Hepatocyte (in vitro differentiated cells): ENCODE measurements around the gene AOPEP.

Source experiments
- EZH2 ChIP-seq: fragments of 200-600 bp; sonication (generic); IDR thresholded peaks from 2 replicates; pipeline ENCODE4 v1.6.1; 2016; ENCODE audit warnings: antibody characterized with exemption, mild to moderate bottlenecking, borderline replicate concordance
- TF ChIP-seq, protein P1 (sequence below): fragments of 200-600 bp; sonication (generic); IDR thresholded peaks from 2 replicates; pipeline ENCODE4 v1.5.1; 2016; ENCODE audit warnings: antibody characterized with exemption, mild to moderate bottlenecking; ENCODE audit not compliant: poor library complexity

DNA sequence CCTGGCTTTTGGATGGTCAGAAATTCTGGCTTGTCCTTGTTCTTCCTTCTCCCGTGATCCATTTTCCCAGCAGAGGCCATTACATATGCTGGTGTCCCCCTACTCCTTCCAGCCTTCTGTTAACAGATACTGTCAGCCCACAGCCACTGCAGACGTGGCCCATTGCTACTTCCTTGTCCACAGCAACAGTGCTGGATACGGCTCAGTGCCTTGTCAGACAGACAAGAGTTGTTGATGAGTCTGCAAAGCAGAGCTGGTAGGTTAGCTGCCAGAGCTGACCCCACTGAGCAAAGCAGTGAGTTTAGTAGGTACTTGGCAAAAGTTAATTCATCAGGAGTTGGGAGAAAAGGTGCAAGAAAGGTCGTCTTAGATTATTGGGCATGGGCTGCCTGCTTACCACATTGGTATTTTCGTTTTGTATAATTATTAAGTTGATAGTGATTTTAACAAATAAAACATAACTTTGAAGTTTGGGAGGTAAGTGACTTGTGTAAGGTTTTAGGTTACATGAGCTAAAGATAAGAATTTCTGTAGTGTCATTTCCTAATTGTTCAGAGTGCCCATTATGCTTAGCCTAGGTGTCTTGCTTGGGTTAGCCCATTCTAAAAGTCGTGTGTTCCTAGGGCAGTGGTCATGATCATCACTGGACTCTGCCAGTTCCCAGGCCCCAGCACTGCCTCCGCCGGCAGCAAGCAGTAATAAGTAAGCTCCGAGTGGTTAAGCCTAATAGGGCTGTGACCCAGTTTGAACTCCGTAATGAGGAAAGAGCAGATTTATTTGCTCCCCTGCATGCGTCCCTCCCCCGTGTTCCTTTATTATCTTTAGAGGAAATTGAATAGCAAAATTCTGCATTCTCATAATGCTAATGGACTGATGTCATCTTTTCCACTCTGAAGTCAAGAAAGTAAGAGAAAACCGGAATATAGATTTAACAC lies 299.0 kb downstream of the AOPEP start:
- TF ChIP-seq, protein P1, sequence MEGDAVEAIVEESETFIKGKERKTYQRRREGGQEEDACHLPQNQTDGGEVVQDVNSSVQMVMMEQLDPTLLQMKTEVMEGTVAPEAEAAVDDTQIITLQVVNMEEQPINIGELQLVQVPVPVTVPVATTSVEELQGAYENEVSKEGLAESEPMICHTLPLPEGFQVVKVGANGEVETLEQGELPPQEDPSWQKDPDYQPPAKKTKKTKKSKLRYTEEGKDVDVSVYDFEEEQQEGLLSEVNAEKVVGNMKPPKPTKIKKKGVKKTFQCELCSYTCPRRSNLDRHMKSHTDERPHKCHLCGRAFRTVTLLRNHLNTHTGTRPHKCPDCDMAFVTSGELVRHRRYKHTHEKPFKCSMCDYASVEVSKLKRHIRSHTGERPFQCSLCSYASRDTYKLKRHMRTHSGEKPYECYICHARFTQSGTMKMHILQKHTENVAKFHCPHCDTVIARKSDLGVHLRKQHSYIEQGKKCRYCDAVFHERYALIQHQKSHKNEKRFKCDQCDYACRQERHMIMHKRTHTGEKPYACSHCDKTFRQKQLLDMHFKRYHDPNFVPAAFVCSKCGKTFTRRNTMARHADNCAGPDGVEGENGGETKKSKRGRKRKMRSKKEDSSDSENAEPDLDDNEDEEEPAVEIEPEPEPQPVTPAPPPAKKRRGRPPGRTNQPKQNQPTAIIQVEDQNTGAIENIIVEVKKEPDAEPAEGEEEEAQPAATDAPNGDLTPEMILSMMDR: peak; percentile 22
- TF ChIP-seq EZH2: no peak
